Upper lobe of left lung (tissue), 6 donors: ENCODE data around the gene THTPA. TPM values are rescaled to one million over a fixed set of nuclear protein-coding genes. Genes with fewer than 3 reads are reported as not detected.
A peak's percentile ranks its signal among the peaks of the same experiment; 100 is the strongest.

Experiments
- ATAC-seq, 2 donors: fragments of 200-7000 bp; cut with Tn5 transposase; one replicate each; pipeline ENCODE4 v1.9.1; 2022; ENCODE audit warnings: mild to moderate bottlenecking in 2 of 2, moderate library complexity in 2 of 2; ENCODE audit not compliant: low FRiP score in 2 of 2
- DNase-seq, 2 donors: peaks; one replicate each; pipeline ENCODE4 v3.0.0-alpha.2; 2019 to 2020
- H3K27ac ChIP-seq, 4 donors: fragments of 200-600 bp; sonication (generic); one replicate each; pipeline ENCODE4 v1.5.1; 2016 to 2019
- H3K27me3 ChIP-seq, 4 donors: fragments of 200-600 bp; sonication (generic); one replicate each; pipeline ENCODE4 v1.5.1; 2017 to 2019
- H3K36me3 ChIP-seq, 4 donors: fragments of 200-600 bp; sonication (generic); one replicate each; pipeline ENCODE4 v1.5.1; 2016 to 2019
- H3K4me1 ChIP-seq, 4 donors: fragments of 200-600 bp; sonication (generic); one replicate each; pipeline ENCODE4 v1.5.1; 2018 to 2019
- H3K4me3 ChIP-seq, 4 donors: fragments of 200-600 bp; sonication (generic); one replicate each; pipeline ENCODE4 v1.5.1; 2017 to 2019; ENCODE audit warnings: mild to moderate bottlenecking in 2 of 4, moderate library complexity in 1 of 4
- H3K9me3 ChIP-seq, 4 donors: fragments of 200-600 bp; sonication (generic); one replicate each; pipeline ENCODE4 v1.5.1; 2018 to 2019
- EP300 ChIP-seq, 4 donors: sonication (generic); formaldehyde crosslinking; IDR thresholded peaks; one replicate each; pipeline ENCODE4 v1.5.1; 2017; ENCODE audit warnings: antibody characterized with exemption in 4 of 4, control low read depth in 2 of 4
- POLR2A ChIP-seq, 4 donors: fragments of 450-650 bp; IDR thresholded peaks; one replicate each; pipeline ENCODE4 v1.5.1; 2016 to 2017; ENCODE audit warnings: antibody characterized with exemption in 4 of 4, mild to moderate bottlenecking in 2 of 4
- POLR2AphosphoS5 ChIP-seq, 2 donors: sonication (generic); formaldehyde crosslinking; IDR thresholded peaks; one replicate each; pipeline ENCODE4 v1.5.1; 2017; ENCODE audit warnings: antibody characterized with exemption in 2 of 2
- WGBS, 2 donors: methylation state at CpG; one replicate each; pipeline ENCODE4 v1.1.5; 2017 to 2018; 5-methylcytosine and 5-hydroxymethylcytosine counted together
- total RNA-seq, 6 donors: library from RNA; depleted of rRNA in 4 of 6; stranded (reverse); fragments of >200 nt in 4 of 6; gene quantifications; one replicate each; pipeline versions ENCODE4 v1.1.0 to v1.2.1, GENCODE V29; 2016 to 2021
- TF ChIP-seq, protein P1 (sequence below), 6 experiments: fragments of 450-650 bp in 4 of 6; fragments of 200-600 bp in 2 of 6; sonication (generic) in 2 of 6; IDR thresholded peaks; one replicate each; pipeline ENCODE4 v1.5.1; 2016 to 2019; ENCODE audit warnings: antibody characterized with exemption in 6 of 6
- donor health status: DM: no; HTN: no; CAD: no; lungs with moderate emphysema.
- donor health status: DM: no; HTN: yes; CAD: no; lungs with severe emphysema.

Gene THTPA, protein sequence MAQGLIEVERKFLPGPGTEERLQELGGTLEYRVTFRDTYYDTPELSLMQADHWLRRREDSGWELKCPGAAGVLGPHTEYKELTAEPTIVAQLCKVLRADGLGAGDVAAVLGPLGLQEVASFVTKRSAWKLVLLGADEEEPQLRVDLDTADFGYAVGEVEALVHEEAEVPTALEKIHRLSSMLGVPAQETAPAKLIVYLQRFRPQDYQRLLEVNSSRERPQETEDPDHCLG
- total RNA-seq = 10 to 100 TPM; 16.7 to 27.2 (median 20.4) TPM

DNA sequence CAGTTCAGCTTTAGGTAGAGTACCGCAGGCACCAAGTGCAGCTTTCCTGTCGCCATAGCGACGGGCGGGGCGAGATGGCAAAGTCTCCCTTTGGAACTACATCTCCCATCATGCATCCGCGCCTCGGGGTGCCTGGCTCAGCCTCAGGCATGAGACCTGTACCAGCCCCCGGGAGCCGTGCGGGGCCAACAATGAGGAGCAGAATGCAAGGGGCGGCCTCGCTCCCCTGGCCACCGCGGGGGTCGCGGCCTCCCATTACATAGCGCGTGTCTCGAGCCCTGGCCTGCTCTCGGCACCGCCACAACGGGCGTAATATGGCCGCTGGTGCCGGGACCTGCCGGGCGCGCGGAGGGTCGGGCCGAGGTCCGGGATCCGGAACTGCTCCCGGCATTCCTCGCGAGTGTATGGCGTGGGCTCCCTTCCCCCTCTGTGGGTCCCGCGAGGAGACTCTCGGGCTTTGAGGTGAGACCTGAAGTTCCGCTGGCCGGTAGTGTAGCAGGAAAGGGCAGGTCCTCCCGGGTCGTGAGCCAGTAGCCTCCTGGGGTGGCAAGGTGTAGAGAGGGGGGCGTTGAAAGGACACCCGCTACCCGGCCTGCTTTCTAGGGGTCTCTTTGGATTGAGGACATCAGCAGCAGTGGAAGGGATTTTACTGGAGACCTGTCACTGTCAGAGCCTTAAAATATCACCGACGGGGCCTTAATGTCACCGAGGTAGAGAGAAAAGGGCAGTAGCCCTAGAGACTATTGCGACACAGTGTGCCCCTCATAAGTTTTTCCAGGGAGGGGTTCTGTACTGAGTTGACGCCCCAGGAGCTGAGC, at the start of gene THTPA:
THTPA (plus strand) TSS at position 390 of the 818 bp plus-strand sequence. CDS start 487 bp downstream, outside the sequence.
- Histone ChIP-seq H3K27ac (peak within 1 kb of the TSS; percentile 88 to 99 (median 98)), H3K4me1 (peaks cover 21 to 29% (median 22%) of the 10 kb centered on the region in 4 donors), H3K27me3 (no peaks in the 10 kb centered on the region), H3K4me3 (peak within 1 kb of the TSS; percentile 73 to 92 (median 83)), H3K9me3 (no peaks in the 10 kb centered on the region), H3K36me3 (peaks cover 0 to 34% (median 19%) of the 10 kb centered on the region in 4 donors)
- DNase-seq (peak; percentile 96), ATAC-seq (peak; percentile 95 to 96)
- WGBS, 2 donors = 3 to 6% methylated on average over 11 to 21 of the region's 54 CpGs
- TF ChIP-seq POLR2A (IDR thresholded peaks at IDR 0.05) = peak in 2 of 4 donors; percentile 50 to 73
- TF ChIP-seq POLR2AphosphoS5 (IDR thresholded peaks at IDR 0.05) = peak; percentile 66 to 73
- TF ChIP-seq EP300 (IDR thresholded peaks at IDR 0.05) = no peak
- TF ChIP-seq, protein P1, sequence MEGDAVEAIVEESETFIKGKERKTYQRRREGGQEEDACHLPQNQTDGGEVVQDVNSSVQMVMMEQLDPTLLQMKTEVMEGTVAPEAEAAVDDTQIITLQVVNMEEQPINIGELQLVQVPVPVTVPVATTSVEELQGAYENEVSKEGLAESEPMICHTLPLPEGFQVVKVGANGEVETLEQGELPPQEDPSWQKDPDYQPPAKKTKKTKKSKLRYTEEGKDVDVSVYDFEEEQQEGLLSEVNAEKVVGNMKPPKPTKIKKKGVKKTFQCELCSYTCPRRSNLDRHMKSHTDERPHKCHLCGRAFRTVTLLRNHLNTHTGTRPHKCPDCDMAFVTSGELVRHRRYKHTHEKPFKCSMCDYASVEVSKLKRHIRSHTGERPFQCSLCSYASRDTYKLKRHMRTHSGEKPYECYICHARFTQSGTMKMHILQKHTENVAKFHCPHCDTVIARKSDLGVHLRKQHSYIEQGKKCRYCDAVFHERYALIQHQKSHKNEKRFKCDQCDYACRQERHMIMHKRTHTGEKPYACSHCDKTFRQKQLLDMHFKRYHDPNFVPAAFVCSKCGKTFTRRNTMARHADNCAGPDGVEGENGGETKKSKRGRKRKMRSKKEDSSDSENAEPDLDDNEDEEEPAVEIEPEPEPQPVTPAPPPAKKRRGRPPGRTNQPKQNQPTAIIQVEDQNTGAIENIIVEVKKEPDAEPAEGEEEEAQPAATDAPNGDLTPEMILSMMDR (IDR thresholded peaks at IDR 0.05) = peak in 1 of 6 experiments; percentile 21

DNA sequence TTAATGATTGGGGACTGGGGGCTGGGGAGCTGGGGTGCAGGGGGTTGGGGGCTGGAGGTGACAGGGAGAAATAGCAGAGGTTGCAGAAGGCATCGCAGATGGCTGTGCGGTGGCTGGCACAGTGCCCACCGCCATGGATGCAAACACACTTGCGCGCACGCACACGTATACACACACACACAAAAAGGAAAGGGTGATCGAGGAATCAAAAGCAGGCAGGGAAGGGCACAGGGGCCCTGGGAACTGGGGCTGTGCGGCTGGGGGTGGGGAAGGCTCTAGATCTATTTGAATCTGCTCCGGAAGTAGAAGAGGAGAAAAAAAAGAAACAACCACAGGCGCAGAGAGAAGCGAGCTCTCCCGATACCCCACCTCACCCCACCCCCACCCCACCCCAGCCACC, 43.9 kb upstream of the THTPA start:
- no peak overlapping the region for H3K27ac ChIP-seq
- DNase-seq (no peak), ATAC-seq (no peak)
- TF ChIP-seq, protein P1 (IDR thresholded peaks at IDR 0.05) = no peak
- TF ChIP-seq POLR2A (IDR thresholded peaks at IDR 0.05) (no peak), POLR2AphosphoS5 (IDR thresholded peaks at IDR 0.05) (no peak), EP300 (IDR thresholded peaks at IDR 0.05) (no peak)
- 44 to 46% methylated on average over 13 of the region's 13 CpGs for WGBS, 2 donors
- no peaks in the 10 kb centered on the region for H3K36me3 ChIP-seq
- H3K4me1 ChIP-seq = no peaks in the 10 kb centered on the region
- no peaks in the 10 kb centered on the region for H3K27me3 ChIP-seq
- no peaks in the 10 kb centered on the region for H3K9me3 ChIP-seq
- H3K4me3 ChIP-seq = peak overlapping the region in 1 of 4 donors; percentile 13

DNA sequence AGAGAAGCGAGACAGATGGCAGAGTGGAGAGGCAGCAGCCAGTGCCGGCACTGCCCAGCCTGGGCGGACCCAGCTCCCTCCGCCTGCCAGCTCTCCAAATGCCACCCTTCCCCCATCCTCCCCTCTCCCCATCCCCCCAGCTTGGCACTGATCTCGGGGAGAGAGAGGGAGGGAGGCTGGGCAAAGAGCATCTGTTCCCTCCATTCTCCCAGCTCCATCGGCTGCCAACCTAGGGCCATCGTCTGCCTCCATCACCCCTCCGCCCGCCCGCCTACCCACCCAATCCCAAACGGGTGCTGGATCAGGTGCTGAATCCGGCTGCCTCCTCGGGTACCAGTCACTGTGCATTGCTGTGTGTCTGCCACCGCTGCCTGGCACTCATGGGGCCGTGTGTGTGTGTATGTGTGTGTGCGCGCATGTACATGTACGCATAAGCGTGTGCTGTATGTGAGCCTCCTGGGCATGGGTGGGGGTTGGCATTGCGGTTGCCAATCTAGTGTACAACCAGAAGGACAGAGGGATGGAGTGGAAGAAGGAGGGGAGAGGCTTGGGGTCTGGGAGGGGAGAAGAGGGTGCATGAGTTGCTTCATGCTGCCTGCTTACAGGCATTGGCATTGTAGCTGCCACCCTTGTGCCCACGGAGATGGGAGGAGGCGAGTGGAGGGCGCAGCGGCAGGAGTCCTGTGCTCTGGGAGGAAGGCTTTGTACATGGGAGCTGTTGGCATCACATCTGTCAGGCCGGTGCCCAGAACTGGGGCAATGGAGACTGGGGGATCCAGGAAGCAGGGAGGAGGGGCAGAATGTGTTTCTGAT, 42.9 kb upstream of the THTPA start:
- H3K4me1 ChIP-seq = no peaks in the 10 kb centered on the region
- no peaks in the 10 kb centered on the region for H3K36me3 ChIP-seq
- no peaks in the 10 kb centered on the region for H3K27me3 ChIP-seq
- H3K4me3 ChIP-seq = no peak overlapping the region
- 86 to 88% methylated on average over 17 to 24 of the region's 25 CpGs for WGBS, 2 donors
- DNase-seq (peak in 1 of 2 donors; percentile 54), ATAC-seq (no peak)
- H3K27ac ChIP-seq = no peak overlapping the region
- TF ChIP-seq POLR2AphosphoS5 (IDR thresholded peaks at IDR 0.05) = no peak
- no peak for TF ChIP-seq EP300 (IDR thresholded peaks at IDR 0.05)
- no peak for TF ChIP-seq POLR2A (IDR thresholded peaks at IDR 0.05)
- TF ChIP-seq, protein P1 (IDR thresholded peaks at IDR 0.05) = no peak
- H3K9me3 ChIP-seq = no peaks in the 10 kb centered on the region

DNA sequence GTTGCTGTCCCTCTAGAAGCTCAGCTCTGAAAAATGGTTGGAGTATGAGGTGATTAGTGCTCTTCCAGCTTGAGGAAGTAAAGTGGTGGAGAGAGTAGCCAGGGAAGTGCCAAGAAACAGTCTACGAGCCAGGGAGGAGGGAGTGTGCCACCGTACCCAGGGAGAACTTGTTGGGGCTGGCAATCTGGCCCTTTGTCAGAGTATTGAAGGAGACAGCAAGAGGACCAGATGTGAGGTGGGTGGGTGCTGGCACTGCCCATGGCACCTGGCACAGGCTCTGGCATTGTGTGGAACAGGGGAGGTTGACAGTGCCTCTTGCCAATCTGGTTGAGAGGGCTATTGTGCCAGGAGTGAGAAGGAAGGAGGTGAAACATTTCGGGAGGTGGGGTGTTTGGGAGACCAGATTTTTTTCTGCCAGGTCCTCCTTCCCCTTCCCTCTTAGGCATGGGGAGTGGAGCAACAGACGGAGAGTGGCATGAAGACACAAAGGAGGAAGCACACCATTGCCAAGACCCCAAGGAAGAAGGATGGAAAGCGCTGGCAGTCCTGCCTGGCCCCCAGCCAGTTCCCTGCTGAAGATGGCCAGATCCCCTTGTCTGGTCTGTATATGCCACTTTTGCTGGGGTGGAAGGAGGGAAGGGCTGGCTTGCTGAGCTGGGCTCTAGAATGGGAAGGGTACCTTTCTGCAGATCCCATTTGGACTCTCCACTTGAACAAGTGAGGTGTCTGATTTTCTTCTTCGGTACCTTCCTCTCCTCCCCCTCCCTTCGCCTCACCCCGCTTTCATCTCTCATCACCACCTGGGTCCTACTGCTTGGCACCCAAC, 42.0 kb upstream of the THTPA start:
- Histone ChIP-seq H3K4me1 (no peaks in the 10 kb centered on the region), H3K4me3 (no peak overlapping the region), H3K9me3 (no peaks in the 10 kb centered on the region), H3K27ac (no peak overlapping the region), H3K27me3 (no peaks in the 10 kb centered on the region), H3K36me3 (peaks cover 0 to 3% (median 0%) of the 10 kb centered on the region in 4 donors)
- TF ChIP-seq, protein P1 (IDR thresholded peaks at IDR 0.05) = no peak
- TF ChIP-seq EP300 (IDR thresholded peaks at IDR 0.05) (no peak), POLR2A (IDR thresholded peaks at IDR 0.05) (no peak), POLR2AphosphoS5 (IDR thresholded peaks at IDR 0.05) (no peak)
- ATAC-seq (no peak), DNase-seq (no peak)
- 86 to 87% methylated on average over 8 of the region's 8 CpGs for WGBS, 2 donors
